PC-3 (cell line): ENCODE data around the gene LELP1. TPM values are rescaled to one million over a fixed set of nuclear protein-coding genes. Genes with fewer than 3 reads are reported as not detected.
"Not testable (repeated sequence)": the region's sequence is repeated elsewhere in the genome, so short reads cannot be mapped to it uniquely, and the experiment has no call there.

Experiments used
- ATAC-seq: fragments of 200-7000 bp; cut with Tn5 transposase; 2 replicates; pipeline ENCODE4 v1.9.1; 2020; ENCODE audit warnings: mild to moderate bottlenecking, moderate library complexity
- BruUV-seq: library from RNA; stranded (reverse); fragments of 400-500 nt; replicated peaks from 2 replicates; lab custom pipeline; 2021; lab: Mats Ljungman, UMichigan
- CTCF ChIA-PET: fragments of 300-600 bp; sonication (Branson Sonifier 250); formaldehyde crosslinking; loops from one replicate; lab custom pipeline; 2022; ENCODE audit warnings: antibody characterized with exemption; lab: Charles Lee
- POLR2A ChIA-PET: fragments of 300-600 bp; sonication (Branson Sonifier 250); formaldehyde crosslinking; loops from one replicate; lab custom pipeline; 2022; ENCODE audit warnings: antibody characterized with exemption; ENCODE audit not compliant: unreplicated experiment; lab: Charles Lee
- DNase-seq: peaks from one replicate; pipeline ENCODE4 v3.0.0-alpha.2; 2015
- H2AFZ ChIP-seq: fragments of 300-600 bp; sonication (generic); 2 replicates; pipeline ENCODE4 v1.6.0; 2016; ENCODE audit warnings: antibody characterized with exemption, low read length
- H3F3A ChIP-seq: fragments of 300-600 bp; sonication (generic); one replicate; pipeline ENCODE4 v1.6.0; 2017; ENCODE audit warnings: antibody characterized with exemption, low read length, control low read depth, mild to moderate bottlenecking; ENCODE audit not compliant: unreplicated experiment
- H3K27ac ChIP-seq: fragments of 300-600 bp; sonication (generic); 2 replicates; pipeline ENCODE4 v1.5.1; 2016; ENCODE audit warnings: mild to moderate bottlenecking, low read length
- H3K27me3 ChIP-seq: fragments of 300-600 bp; sonication (generic); 2 replicates; pipeline ENCODE4 v1.6.1; 2016; ENCODE audit warnings: low read length, mixed read lengths
- H3K36me3 ChIP-seq: fragments of 300-600 bp; sonication (generic); 2 replicates; pipeline ENCODE4 v1.6.1; 2016; ENCODE audit warnings: low read depth, mixed run types, low read length, mixed read lengths
- H3K4me1 ChIP-seq: fragments of 300-600 bp; sonication (generic); 2 replicates; pipeline ENCODE4 v1.5.1; 2016; ENCODE audit warnings: low read length; ENCODE audit not compliant: insufficient read depth
- H3K4me2 ChIP-seq: fragments of 300-600 bp; sonication (generic); 2 replicates; pipeline ENCODE4 v1.6.0; 2016; ENCODE audit warnings: low read length
- H3K4me3 ChIP-seq: fragments of 300-600 bp; sonication (generic); 2 replicates; pipeline ENCODE4 v1.5.1; 2016; ENCODE audit warnings: mild to moderate bottlenecking, low read length, mixed read lengths
- H3K79me2 ChIP-seq: fragments of 300-600 bp; sonication (generic); 2 replicates; pipeline ENCODE4 v1.6.1; 2017; ENCODE audit warnings: low read length, mixed read lengths
- H3K9ac ChIP-seq: fragments of 300-600 bp; sonication (generic); 2 replicates; pipeline ENCODE4 v1.6.0; 2016; ENCODE audit warnings: mild to moderate bottlenecking, low read length
- H3K9me2 ChIP-seq: fragments of 300-600 bp; sonication (generic); replicated peaks from 2 replicates; pipeline ENCODE4 v1.6.1; 2016; ENCODE audit warnings: mixed run types, low read length, mixed read lengths
- H3K9me3 ChIP-seq: fragments of 300-600 bp; sonication (generic); 2 replicates; pipeline ENCODE4 v1.6.1; 2016; ENCODE audit warnings: low read length, mixed read lengths
- H4K20me1 ChIP-seq: fragments of 300-600 bp; sonication (generic); 2 replicates; pipeline ENCODE4 v1.6.1; 2016; ENCODE audit warnings: low read length, mixed read lengths
- CTCF ChIP-seq: fragments of 300-600 bp; sonication (generic); conservative IDR thresholded peaks from 2 replicates; pipeline ENCODE4 v1.5.1; 2017; ENCODE audit warnings: antibody characterized with exemption, low read depth, mild to moderate bottlenecking, low read length
- EZH2 ChIP-seq: fragments of 300-600 bp; sonication (generic); IDR thresholded peaks from one replicate; pipeline ENCODE4 v1.6.1; 2017; ENCODE audit warnings: antibody characterized with exemption, mild to moderate bottlenecking, low read length; ENCODE audit not compliant: unreplicated experiment
- EZH2phosphoT487 ChIP-seq: fragments of 300-600 bp; sonication (generic); IDR thresholded peaks from 2 replicates; pipeline ENCODE4 v1.6.1; 2018; ENCODE audit warnings: mild to moderate bottlenecking, antibody characterized with exemption, low read length, borderline replicate concordance
- intact Hi-C: fragments of 100-400 bp; cut with micrococcal nuclease; formaldehyde crosslinking; loops from 2 replicates; pipeline ENCODE4 v1.9.0; 2023
- total RNA-seq: library from RNA; depleted of rRNA; stranded (reverse); fragments of >200 nt; gene quantifications from 2 replicates; pipeline ENCODE4 v1.2.3, GENCODE V29; 2014

Gene LELP1
- total RNA-seq, 1 experiment from 2014 or later = not detected

GRCh38 chr1:153223040-153223891 lies 20.0 kb downstream of the LELP1 start:
- H3K9me3 ChIP-seq, POLR2A ChIA-PET, H3K36me3 ChIP-seq, H2AFZ ChIP-seq, H3K79me2 ChIP-seq, H3K9ac ChIP-seq, H3K27ac ChIP-seq, BruUV-seq, H3K9me2 ChIP-seq, H3F3A ChIP-seq, H4K20me1 ChIP-seq, H3K4me1 ChIP-seq, H3K4me2 ChIP-seq, H3K4me3 ChIP-seq: not testable (repeated sequence)
- CTCF ChIA-PET = interaction anchor here (0.6 kb wide), 1 partner anchor 222 kb away, joined by 3 read pairs; the partner anchor contains the start of gene SPRR3
- peak; percentile 76 for TF ChIP-seq CTCF
- DNase-seq = peak; percentile 81
- intact Hi-C loops = loop anchor here (1.0 kb wide), 1 partner anchor 352 kb away; no protein-coding TSS in a partner anchor
- peak; percentile 99 for ATAC-seq
- H3K27me3 ChIP-seq = peaks cover 74% of the 10 kb centered on the region

DNA sequence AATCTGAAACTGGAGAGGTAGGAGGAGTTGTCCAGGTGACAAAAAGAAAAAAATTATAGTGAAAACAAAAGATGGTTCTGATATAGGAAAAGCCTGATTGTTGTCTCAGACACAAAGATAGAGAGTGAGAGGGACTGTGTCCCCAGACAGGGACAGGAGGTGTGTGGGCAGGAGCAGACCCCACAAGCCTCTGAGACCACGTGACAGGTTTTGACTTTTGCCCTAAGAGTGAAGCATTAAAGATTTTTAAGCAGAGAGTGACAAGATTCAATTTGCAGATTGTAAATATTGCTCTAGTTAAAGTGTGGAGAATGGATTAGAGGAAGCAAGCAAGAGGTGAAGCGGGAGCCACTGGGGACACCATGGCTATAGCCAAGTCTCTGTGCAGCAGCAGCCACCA lies 24.6 kb downstream of the LELP1 start:
- Histone ChIP-seq H2AFZ (no peak overlapping the region), H3K27me3 (peaks cover 44% of the 10 kb centered on the region), H3K9me3 (no peaks in the 10 kb centered on the region), H3K4me1 (no peaks in the 10 kb centered on the region), H4K20me1 (no peaks in the 10 kb centered on the region), H3F3A (no peaks in the 10 kb centered on the region), H3K27ac (no peak overlapping the region), H3K9me2 (no peaks in the 10 kb centered on the region), H3K79me2 (no peaks in the 10 kb centered on the region), H3K9ac (no peak overlapping the region), H3K4me3 (no peak overlapping the region), H3K4me2 (no peak overlapping the region), H3K36me3 (no peaks in the 10 kb centered on the region)
- BruUV-seq = no TSS peak
- intact Hi-C loops = no loop called here
- ChIA-PET CTCF (no interaction called here), POLR2A (no interaction called here)
- DNase-seq (no peak), ATAC-seq (no peak)
- no peak for TF ChIP-seq EZH2phosphoT487
- no peak for TF ChIP-seq EZH2
- TF ChIP-seq CTCF = no peak

DNA sequence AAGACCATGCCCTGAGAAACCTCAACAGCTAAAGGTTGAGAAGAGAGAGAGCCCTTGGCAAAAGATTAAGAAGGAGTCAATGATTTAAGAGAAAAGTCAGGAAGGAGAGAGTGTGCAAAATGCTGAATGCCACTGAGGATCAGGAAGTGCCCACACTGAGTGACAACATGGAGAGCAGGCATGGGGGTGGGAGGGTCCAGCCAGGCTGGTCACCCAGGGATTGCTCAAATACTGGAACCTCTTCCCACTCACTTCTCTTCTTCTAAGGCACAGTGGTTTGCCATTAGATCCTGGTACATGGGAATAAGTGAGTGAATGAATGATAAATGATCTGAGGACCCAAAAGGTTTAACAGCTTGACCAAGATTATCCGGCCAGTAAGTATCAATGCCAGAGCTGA lies 25.3 kb downstream of the LELP1 start:
- Histone ChIP-seq H3F3A (no peaks in the 10 kb centered on the region), H3K4me1 (no peaks in the 10 kb centered on the region), H4K20me1 (no peaks in the 10 kb centered on the region), H3K27ac (no peak overlapping the region), H3K9me3 (no peaks in the 10 kb centered on the region), H3K9me2 (no peaks in the 10 kb centered on the region), H3K27me3 (peaks cover 44% of the 10 kb centered on the region), H2AFZ (no peak overlapping the region), H3K4me2 (no peak overlapping the region), H3K79me2 (no peaks in the 10 kb centered on the region), H3K4me3 (no peak overlapping the region), H3K9ac (no peak overlapping the region), H3K36me3 (no peaks in the 10 kb centered on the region)
- POLR2A ChIA-PET = no interaction called here
- no TSS peak for BruUV-seq
- ATAC-seq (no peak), DNase-seq (no peak)
- intact Hi-C loops = no loop called here
- CTCF ChIA-PET = no interaction called here
- TF ChIP-seq EZH2phosphoT487 = no peak
- TF ChIP-seq EZH2 = no peak
- no peak for TF ChIP-seq CTCF
